Fibroblast of skin of back (primary cell): ENCODE measurements around the gene BCL2.

ENCODE experiments used
- DNase-seq: peaks from one replicate; pipeline ENCODE4 v3.0.0-alpha.2; 2013

The BCL2 gene

DNA sequence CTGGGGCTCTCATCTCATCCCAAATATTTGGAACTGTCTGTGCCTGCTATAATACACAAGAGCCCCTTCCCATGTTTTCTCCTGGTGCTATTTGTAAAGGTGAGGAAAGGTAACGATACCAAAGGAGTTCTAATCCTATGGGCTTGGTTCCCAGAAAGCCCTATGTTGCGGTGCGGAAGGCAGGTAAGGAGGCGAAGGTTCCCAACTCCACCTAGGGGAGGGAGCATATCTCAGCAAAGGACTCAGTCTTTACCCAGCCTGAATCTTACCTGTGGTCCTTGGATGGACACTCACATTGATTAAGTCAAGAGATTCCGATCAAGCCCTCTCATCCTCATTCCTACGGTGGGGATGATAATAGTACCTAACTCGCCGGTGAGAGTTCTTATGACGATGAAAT is 140.1 kb downstream of the BCL2 start:
- DNase-seq = no peak

DNA sequence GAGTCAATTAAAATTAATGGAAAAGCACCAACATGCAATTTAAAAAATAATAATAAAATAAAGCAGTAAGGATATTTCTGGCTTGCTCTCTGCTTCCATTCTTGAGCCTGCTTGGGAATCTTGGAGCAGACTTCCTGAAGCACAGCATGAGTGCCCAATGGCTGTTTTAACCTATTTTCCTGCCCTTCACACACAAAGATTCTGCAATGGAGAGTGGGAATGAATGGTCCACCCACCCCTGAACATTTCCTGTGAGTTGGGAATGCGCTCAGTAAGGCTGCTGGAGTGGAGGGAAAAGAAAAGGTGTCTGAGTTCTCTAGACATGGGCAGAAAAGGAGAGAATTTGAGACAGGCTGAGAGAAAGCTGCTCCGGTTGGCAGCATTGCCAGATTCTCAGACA is 140.6 kb downstream of the BCL2 start:
- DNase-seq = no peak

DNA sequence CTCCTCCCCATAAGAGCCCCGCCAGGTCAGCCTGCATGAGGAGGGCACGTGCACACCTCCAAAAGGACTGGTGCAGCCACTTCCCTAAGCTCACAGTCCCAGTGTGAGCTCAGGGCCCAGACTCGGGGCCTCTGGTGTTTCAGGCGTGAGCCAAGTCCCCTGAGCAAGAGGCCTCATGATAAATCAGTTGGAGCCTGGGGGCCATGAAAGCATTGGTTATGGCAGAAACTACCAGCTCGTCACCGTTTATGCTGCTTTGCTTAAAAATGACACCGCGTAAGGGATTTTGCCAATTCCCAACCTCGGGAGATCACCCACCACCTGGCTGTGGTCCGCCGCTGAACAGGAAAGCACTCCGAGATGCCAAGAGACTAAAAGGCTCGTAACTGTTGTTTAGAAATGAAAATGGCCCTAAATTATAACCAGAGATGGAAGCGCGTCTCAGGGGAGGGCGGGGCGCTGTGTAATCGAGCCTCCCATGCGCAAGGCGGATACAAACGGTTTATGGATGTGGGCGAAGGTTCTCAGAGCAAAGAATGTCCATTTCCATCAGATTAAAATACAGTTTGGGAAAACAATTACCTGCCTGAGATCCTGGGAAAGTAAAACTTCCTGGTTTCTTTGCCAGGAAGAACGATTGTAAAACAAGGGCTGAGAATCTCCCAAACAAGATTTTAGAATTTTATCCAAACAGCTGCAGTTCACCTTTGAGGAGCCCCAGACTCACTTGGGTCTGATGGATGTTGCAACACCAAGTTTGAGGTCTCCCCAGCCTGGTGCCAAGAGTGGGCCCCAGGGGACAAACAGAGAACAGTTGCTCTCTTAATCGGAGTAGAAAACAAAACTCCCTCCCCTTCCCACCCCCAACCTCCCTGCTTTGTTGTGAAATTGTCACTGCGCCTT is 141.4 kb downstream of the BCL2 start:
- DNase-seq = no peak

DNA sequence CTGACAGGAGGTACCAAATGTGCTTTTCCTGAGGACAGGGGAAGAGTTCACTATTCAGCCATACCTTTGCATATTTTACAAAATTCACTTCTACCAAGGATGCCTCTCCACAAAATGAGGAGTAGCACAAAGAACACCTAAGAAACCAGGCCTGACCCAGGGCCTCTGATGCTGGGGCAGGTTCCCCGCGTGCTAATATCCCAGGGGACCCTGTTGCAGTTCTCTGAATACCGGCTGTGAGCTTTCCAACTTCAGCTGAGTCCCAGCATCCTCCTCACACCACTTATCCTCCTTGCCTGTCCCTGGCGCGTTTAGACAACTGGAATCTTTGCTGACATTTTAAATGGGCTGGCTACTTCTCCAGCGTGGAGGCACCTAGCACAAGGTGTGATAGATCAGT is 142.3 kb downstream of the BCL2 start:
- no peak for DNase-seq

DNA sequence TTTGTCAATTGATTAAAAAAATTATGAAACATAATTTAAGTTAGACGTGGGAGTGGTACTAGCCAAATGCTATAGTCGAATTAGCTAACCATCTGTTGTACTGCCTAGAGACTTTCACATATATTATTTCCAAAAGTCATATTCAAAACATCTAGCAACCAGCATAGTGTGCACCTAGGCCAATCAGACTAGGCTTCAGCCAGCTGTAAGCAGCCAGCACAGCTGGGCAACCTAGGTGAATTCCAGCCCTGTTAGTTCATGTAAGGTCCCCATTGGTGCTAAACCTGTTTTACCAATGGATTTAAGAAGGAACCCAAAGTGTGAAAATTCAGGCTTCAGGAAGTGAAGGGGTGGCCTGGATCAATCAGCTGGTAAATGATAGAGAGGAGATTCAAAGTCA is 144.3 kb downstream of the BCL2 start:
- no peak for DNase-seq

DNA sequence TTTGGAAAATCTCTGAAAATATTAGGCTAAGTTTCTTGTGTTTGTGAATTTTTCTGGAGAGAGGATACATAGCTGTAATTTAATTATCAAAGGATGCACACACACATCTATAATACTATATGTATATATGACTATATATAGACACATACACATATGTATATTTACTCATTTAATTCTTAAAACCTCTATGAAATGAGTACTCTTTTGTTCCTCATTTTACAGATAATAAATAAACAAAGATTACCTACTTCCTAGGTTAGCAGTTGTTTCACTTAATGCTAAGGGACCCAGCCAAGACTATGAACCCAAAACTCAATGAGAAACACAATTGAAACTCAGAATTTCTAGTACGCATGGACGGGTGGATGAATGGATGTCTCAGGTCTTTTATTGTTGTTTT is 145.6 kb downstream of the BCL2 start:
- no peak for DNase-seq

DNA sequence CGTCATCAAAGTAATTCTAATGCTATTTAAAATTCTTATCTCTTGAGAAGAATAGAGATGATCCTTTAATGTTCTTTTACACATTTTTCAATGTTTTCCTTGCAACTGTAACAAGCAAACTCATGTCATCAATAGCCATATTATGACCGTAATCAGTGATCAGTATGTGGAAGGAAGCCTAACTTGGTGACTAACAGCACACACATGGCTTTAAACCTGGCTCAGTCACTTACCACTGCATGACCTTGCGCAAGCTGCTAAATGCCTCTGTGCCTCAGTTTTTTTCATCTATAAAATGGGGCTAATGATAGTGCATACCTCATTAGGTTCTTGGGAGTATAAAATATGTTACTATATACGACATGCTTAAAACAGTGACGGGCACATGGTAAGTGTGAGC is 149.7 kb downstream of the BCL2 start:
- no peak for DNase-seq

DNA sequence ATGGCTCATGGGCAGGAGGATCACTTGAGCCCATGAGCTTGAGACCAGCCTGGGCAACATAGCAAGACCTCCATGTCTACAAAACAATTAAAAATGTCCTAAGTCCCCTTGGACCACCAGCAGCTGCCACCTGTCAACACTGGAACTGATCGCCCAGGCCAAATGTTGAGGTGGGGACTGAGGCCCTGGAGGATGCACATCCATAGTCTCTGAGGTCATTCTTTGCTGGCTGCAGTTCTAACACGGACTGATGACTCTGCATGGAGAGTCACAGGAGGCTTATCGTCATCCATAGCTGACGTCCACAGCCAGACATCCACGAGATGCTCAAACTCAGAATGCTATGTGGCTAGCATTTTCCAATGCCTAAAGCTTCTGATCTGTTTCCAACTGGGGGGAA is 151.3 kb downstream of the BCL2 start:
- no peak for DNase-seq

DNA sequence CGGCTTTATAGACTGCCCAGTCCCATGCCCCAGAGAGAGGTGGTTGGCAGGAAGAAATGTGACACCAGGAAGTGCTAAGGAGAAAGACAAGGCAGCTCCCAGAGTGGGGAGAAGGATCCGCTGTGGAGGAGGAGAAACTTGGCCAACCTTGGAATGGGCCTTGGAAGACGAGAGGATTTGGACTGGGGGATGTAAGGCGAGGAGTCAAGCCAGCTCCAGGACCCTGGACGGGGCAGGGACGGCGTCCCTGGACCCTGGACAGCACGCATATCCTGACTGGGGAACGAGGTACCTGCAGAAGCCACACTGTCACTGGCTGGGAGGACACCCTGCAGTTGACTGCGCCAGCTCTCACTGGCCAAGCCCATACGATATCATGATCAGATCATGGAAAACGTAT is 153.4 kb downstream of the BCL2 start:
- DNase-seq = no peak

DNA sequence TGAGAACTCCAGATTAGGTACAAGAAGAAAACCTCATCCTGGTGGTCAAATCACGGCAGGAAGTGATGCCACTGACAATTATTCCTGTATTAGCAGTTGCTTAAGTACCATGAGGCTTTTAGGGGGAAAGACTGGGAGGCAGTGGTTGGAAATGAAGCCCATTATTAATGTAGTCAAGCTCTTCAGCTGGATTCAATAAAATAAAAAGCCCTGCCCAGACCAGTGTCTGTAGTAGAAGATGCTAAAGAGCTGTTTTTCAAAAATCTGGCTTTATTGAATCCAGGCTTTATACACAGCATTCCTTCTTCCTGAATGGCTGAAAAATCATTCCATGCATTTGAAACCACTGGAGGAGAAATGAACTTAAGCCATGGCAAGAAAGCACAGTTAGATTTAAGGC is 155.2 kb downstream of the BCL2 start:
- no peak for DNase-seq

DNA sequence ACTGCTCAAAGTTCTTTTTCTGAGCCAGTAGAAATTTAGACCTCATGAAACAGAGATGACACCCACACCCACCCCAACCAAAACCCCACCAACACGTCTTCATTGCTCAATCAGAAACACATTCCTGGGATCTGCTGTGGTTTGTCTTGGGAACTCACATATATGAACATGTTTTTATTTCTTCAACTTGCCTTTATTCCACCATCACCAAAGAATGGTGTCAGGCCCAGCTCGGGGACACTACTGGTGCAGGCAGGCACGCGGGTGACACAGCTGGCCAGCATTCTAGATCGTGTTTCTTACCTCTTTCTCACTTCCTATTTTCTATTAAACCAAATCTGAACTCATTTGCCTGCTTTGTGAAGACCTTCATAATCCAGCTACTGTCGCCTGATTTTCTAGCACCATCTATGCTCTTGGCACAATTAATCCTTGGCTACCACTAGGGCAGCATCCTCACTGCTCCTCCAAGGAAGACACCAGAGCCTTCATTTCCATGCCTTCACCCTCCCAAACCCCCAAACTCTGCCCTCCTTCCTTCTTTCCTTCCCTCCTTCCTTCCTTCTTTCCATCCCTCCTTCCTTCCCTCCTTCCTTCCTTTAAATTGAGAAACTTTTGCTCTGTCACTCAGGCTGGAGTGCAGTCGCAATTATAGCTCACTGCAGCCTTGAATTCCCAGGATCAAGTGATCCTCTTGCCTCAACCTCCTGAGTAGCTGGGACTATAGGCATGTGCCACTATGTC is 157.1 kb downstream of the BCL2 start:
- peak; percentile 79 for DNase-seq

DNA sequence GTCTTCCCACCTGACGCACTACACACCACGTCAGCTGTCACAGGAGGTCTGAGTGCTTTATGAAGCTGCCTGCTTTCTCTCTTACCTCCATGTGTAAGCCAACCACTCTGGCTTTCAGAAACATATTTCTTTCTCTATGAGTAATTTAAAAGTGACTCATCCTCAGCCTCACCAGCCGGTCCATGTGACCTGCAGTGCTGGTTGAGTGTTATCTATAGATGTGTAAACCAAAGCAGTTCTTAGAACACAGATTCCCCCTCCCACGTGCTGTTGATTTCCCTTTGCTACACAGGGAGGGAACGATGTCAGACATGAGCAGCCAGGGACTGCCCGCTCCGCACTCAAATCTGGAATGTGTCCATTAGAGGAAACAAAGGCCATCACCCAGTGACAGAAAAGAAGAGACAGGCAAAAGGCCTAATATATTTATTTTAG is 157.8 kb downstream of the BCL2 start:
- DNase-seq = peak; percentile 92

DNA sequence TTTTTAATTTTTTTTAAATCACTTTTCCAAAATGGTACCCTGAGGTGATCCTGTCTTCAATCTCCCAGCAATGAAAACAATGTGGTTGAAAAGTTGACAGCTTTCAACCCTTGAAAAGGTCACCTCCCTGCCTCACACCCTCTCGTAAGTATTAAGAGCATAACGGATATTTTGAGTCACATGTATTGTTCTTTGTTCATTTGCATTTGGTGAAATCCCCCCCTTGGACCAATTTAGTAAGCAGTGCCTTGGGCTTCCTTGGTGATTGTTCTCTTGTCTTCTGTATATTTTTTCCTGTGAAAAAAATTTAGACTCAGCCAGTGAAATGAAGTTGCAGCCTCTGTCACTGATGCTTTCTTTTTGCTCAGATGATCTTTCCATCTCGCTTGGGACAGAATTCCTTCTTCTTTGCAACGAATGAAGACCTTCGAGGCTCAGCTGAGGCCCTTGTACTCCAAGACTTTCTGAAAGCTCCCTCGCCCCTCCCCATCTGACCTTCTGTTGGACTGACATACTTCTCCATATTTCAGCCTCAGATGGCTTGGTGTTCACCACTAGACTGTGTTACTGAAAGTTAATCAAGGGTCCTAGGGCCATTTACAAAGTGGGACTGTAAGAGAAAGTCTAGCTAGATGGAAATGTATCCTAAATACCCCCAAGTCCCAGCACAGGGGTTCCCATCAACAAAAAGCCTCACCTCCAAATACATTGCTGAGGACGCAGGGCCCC is 158.4 kb downstream of the BCL2 start:
- no peak for DNase-seq

DNA sequence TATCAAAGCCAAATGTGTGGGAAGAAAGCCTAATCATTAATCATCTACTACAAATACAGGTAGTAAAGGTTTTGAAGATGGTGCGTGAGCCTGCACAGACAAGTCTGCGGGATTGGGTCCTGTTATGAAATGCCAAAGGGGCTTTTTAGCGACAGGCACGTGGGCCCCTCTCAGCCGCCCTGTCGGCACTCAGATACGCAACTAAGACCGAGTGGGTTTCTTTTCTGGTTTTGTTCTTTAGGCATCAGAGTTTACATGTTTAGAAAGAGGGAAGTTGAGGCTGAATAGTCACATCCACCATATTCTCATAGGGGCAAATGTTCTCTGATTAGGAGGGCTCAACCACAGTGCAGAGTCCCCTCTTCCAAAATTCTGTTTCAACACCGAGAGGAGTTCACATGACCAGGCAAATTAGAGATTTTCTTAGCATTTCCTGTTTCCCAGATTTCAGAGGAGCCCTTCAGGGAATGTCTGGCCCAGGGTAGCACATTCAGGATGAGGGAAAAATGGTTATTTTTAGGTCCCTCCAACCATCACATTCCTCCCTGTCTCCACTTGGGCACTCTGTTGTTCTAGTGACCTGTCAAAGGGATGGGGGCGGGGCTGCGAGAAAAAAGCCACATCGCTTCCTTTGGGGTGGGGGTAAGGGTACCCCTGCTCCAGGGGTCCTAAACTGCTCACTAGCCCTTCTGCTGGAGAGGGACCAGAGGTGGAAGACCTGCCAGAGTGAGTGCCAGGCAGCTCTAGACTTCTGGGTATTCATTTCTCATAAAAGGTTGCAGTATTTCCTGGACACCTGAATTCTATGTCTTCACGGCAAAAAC is 159.2 kb downstream of the BCL2 start:
- DNase-seq = peak; percentile 65

DNA sequence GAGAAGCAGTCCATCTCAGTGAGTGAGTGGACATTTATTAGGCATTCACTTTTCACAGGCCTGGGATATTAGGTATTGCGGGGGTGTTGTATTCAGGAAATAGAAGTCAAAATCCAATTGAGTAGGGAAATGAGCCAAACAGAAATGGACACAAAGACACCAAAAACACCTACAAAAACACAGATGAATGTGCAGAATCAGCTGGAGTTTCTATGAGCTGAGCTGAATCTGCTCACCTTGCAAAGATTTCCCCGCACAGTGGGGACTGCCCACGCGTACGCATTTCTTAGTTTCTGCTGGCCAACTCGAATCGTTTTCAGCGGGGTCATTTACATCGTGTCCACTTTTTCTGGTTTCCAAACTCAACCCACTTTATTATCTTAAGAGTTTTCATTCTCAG is 160.0 kb downstream of the BCL2 start:
- no peak for DNase-seq

DNA sequence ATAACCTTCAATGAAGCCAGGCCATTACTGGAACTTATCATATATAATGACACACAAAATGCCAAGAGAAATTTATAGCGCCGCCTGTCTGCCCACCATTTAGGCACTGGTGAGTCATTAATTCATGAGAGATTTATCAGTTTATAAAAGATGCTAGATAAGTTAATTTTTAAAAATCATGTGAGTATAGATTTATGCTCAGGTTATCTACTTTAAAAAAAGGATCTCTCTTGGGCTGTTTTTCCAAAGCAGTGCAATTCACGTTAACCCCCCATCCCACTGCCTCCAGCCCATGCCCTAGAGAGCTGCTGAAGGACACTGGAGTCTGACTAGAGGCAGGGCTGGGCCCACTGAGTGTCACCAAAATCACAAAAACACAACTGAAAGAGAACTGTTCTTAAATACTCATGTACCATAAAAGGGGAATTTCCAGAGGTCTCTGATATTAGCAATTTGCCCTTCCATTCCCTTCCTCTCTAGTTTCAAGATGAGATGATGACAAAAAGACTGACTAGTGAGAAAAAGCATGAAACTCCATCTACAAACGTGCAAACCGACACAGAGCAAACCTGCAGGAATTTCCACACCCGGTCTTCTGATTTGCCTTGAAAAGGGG is 160.8 kb downstream of the BCL2 start:
- no peak for DNase-seq

DNA sequence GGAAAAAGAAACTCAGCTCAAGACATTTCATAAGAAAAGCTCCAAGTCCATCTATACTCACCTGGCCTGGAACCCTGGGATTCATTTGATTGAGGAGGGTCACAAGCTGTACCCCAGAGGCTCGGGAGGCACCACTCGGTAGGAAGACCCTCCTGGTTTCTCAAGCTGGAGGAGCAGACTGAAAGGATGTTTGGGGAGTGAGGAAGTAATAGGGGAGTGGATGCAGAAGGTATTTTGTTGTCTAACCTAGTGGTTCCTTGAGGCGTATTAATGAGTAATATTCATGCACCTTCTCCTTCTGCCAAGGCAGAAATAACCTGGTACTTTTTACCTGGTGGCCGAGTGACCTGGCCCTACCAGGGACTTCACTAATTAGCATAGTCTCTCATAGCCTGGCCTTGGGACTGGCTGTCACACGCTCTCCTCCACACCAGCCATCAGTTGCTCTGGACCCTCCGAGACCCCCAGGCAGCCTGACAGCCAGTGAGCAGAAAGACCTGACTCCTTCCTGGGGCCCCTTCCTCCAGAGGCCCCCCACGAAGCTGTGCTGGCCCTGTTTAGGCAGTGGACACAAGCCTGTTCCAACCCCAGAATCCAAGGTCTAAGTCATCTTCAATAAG is 161.4 kb downstream of the BCL2 start:
- DNase-seq = no peak

DNA sequence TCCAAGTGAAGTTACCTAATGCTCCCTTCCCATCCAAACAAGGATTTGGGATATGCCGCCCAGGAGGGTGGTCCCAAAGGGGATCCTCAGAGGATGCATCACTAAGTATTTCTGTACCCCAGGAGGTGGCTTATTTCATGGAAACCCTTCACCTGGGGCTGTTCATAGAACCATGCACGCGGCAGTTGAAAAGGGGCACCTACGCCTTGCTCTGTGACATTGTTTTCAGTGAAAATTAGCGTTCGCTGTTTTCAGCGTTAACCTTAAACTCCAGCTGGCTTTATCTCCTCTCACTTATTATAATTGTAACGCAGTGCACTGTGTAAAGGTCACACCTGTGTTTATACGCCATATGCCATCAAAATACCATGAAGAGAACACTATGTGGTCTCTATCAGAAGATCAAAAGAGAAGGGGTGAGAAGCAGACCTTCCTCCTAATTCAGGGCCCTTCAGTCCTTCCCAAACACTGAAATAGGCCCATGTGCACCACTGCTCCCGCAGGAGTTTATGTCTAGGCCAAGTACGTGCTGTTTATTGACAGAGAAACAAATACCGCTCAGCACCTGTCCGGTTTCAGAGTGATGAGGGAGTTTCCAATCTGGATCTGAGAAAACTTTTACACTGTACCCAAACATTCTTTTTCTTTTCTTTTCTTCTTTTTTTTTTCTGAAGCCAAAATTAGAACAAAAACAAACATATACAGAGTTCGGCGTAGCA is 162.1 kb downstream of the BCL2 start:
- no peak for DNase-seq

DNA sequence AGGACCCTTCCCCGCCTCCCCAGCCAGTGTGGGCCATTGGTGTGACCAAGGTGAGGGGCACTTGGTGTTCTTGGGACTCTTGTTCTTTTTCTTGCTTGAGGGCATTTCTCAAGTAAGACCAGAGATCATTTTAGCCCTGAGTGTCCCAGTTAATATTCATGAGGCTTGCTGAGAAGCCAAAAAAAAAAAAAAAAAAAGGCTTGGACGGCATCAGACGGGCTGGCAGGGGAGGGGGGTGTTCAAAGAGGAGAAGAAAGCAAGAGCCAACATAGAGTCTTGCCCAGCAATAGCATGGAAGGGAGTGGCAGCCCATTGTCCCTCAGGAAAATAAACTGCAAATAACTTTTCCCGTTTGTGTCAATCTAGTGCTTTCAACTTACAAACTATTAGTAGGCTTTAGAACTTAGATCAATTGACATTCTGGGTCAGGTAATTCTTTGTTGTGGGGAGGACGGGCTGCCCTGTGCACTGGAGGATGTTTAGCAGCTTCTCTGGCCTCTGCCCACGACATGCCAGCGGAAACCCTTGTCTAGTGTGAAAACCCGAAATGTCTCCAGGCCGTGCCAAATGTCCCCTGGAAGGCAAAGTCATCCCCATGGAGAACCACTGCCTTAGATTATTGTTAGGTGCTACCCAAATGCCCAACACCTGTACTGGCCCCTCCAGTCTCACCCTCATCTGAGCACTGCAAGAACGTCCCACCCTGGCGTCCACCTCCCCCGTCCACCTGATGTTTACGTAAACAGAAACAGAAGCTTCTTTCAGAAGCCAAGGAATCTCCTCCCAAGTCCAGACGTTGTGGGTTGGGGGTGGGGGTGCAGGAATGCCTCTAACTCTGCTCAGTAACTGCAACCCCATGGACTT is 163.4 kb downstream of the BCL2 start:
- DNase-seq = no peak
